Skeletal muscle cell (primary cell): Measurements from ENCODE around the gene MED25.

Experiments
- DNase-seq: peaks from one replicate; pipeline ENCODE4 v3.0.0-alpha.2; 2010; ENCODE audit warnings: low read depth
- H3K4me3 ChIP-seq: 2 replicates; pipeline ENCODE4 v1.5.1; 2011; ENCODE audit warnings: low read depth, mild to moderate bottlenecking, control low read depth, low read length, moderate library complexity

MED25 gene

DNA sequence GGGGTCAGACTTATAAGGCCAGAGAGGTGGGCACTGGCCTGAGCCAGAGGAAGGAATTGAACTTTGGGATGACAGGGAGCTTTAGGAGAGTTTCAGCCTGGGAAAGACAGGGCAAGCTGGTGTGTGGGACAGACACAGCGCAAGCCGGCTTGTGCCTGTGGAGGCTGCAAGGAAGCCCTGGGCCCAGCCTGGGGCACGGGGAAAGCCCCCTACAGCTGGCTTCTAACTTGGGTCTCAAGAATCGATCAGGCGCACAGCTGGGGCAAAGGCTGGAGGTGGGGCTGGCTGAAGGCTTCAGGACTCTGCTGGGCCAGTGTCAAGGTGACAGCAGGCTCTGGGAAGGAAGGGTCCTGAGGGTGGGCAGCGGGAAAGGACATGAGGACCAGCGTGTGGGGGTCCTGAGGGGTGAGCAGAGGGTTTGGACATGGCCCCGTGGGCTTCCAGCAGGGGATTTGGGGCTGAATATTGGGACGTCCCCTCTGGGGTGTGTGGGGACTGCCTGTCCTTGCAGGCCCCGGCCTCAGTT is 35.8 kb downstream of the MED25 start:
- no peak overlapping the region for H3K4me3 ChIP-seq
- DNase-seq, result no peak

DNA sequence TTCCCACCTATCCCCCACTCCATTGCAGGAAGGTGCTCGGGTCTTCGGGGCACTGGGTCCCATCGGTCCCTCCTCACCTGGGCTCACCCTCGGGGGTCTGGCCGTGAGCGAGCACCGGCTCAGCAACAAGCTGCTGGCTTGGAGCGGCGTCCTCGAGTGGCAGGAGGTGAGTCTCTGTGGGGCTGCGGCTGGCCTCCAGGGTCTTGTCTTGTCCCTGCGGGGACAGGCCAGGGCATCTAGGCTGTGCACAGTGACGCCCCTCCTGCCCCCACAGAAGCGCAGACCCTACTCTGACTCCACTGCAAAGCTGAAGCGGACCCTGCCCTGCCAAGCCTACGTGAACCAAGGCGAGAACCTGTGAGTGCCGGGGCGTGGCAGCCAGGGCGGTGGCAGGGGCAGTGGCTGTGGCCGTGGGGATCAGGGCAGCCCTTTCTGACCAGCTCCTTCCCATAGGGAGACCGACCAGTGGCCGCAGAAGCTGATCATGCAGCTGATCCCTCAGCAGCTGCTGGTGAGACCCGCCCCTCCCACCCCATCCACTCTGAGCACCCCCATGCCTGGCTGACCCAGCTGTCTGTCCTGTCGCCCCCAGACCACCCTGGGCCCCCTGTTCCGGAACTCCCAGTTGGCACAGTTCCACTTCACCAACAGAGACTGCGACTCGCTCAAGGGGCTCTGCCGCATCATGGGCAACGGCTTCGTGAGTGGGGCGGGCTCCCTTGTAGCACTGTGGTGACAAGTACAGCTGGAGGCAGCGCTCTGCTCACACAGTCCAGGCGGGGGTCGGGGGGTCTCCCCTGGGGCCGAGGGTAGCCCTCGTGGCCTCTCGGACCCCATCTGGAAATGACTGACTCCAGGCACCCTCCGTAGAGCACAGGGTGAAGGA is 36.5 kb downstream of the MED25 start:
- DNase-seq, result no peak
- H3K4me3 ChIP-seq, result no peak overlapping the region

DNA sequence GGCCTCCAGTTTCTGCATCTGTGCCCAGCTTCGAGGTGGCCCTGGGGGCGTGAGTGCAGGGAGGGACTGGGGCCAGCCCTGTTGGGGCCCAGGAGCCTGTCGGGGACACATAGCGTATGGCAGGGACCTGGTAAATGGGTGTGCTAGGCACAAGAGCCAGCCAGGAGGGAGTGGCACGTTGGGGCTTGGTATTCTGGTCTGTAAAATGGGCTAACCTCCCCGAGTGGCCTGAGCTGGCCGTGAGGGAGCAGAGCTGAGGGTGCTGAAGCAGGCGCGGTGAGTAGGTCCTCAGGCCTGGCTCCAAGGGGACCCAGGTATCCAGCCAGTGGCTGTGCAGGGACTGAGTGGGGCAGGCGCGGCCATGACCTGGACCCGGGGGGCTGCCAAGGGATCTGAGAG is 37.2 kb downstream of the MED25 start:
- H3K4me3 ChIP-seq, result no peak overlapping the region
- no peak for DNase-seq

DNA sequence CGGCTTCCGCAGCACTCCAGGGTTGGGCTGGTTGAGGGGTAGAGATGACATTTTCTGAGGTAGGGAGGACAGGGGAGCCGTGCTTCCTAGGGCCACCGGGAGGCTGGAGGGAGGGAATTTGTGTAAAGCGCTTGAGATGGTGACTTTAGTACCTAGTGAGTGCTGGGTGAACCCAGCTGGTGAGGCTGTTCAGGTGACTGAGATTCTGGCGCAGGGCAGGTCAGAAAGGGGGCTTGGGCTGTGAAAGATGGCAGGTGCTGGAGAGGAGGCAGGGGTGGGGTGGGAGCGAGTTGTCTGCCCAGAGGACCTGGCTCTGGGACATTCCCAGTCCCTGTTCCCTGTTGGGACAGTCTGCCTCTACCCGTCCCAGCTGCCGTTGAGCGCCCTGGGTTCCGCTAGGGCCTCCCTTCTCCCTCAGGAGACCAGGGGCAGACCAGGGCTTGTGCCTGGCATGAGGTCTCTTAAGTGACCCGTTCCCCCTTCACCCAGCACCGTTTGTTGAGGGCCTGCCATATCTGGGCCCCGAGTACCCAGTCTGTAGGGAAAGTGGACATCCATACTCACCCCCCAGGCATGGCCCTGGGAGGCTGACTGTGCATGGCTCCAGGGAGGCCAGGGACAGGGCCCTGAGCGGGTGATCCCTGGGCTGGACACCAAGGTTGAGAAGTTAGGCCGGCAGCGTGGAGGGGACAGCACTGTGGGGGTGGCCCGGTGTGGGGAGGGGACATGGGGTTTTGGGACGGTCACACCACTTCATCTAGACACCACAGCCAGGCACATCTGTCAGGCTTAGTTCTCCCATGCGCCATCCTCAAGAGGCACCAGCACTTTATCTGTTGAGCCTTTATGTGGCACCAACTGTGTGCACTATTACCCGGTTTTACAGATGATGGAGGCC is 37.8 kb downstream of the MED25 start:
- no peak overlapping the region for H3K4me3 ChIP-seq
- DNase-seq, result no peak

DNA sequence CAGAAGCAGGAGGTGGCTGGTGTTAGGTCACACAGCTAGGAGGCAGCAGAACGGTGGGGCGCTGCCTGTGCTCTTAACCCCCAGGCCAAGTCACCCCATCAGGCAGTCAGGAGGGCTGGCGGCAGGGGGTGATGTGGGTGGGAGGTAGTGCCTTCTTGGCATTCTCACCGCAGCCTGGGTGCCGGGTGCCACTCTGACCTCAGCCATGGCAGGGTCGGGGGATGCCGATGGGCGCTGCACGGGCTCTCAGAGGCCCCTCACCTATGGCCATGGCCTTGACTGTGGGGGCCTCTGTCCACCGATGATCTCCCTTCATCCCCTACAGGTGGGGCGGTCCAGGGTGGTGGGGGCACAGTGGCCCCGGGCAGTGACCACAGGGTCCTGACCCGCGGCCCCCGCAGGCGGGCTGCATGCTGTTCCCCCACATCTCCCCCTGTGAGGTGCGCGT is 38.5 kb downstream of the MED25 start:
- no peak overlapping the region for H3K4me3 ChIP-seq
- DNase-seq, result no peak

DNA sequence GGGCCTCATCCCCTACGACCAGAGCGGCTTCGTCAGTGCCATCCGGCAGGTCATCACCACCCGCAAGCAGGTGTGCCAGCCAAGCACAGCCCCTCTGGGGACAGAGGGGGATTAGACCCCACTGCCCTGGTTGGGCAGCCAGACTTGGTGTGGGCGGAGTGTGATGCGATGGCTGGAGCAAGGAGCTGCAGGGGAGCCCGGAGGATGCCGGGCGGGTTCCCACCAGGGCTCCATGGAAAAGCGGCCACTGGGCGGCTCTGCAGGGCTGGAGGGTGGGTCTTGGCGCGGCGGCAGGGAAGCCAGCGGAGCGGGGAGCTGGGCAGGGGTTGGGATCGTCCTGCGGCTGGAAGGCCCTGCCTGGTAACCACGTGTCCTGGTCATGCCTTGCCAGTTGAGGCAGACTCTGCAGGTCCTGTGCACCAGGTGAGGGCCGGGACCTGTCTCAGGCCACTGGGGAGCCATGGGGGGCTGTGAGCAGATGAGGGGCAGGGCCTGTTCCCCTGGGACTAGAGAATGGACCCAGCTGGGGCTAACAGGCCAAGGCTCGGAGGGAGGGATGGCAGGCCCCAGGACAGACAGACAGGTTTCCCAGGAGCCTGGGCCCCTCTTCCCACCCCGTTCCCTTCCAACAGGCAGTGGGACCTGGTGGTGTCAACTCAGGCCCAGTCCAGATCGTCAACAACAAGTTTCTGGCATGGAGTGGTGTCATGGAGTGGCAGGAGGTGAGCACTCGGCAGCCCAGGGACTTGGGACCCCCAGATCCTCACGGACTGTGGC is 39.2 kb downstream of the MED25 start:
- DNase-seq, result no peak

DNA sequence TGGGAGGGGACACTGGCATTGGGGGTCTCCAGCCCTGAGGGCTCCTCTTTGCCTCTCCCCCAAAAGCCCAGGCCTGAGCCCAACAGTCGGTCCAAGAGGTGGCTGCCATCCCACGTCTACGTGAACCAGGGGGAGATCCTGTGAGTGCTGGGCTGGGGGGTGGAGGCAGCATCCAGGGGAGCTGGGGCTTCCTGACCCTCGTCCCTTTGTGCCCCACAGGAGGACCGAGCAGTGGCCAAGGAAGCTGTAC is 39.7 kb downstream of the MED25 start:
- no peak overlapping the region for H3K4me3 ChIP-seq
- DNase-seq, result no peak

More for the DNA sequence above, 39.2 kb downstream of the MED25 start:
- H3K4me3 ChIP-seq, result no peak overlapping the region

DNA sequence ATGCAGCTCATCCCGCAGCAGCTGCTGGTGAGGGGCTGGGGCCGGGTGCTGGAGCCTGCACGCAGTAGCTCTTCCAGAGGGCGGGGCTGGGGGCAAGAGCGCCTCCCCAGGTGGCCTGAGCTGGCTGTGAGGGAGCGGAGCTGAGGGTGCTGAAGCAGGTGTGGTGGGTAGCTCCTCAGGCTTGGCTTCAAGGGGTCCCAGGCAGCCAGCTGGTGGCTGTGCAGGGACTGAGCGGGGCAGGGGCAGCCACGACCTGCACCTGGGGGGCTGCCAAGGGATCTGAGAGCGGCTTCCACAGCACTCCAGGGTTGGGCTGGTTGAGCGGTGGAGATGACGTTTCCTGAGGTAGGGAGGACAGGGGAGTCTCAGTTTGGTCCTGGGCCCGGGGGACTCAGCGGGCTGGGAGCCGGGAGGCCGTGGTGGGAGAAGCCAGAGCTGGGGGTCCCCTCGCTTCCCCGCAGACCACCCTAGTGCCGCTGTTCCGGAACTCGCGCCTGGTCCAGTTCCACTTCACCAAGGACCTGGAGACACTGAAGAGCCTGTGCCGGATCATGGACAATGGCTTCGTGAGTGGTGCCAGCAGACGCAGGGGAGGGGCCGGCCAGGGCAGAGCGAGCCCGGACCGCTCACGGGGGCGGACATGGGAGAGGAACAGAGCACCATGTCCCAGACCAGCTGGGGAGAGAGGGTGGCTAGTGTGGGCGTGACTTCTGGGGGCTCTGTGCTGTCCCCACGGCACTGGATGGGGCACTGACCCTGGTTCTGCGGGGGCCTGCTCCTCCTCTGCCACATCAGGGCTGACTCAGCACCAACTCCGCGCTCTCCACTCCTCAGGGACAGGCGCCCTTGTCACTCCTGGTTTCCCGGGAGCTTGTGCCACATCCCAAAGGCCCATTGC is 40.2 kb downstream of the MED25 start:
- DNase-seq, result no peak
- H3K4me3 ChIP-seq, result no peak overlapping the region

DNA sequence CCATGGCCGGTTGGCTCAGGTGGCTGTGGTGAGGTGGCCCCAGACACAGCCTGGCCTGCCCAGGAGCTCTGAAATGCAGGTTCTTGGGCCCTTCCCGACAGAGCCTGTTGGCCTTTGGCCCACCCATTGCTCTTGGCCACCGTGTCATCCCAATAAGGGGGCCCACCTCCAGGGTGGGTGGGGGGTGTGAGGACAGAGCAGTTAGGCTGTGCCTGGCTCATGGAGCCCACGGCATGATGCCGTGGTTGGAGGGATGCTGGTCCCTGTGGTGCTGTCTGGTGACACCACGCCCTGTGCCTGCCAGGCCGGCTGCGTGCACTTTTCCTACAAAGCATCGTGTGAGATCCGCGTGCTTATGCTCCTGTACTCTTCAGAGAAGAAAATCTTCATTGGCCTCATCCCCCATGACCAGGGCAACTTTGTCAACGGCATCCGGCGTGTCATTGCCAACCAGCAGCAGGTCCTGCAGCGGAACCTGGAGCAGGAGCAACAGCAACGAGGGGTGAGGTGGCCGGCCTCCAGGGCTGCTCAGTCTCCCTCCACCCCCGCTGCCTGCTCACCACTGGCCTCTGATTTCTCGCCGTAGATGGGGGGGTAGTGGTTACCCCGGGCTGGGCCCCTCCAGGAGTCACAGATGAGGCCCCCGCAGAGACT is 41.7 kb downstream of the MED25 start:
- no peak overlapping the region for H3K4me3 ChIP-seq
- no peak for DNase-seq

DNA sequence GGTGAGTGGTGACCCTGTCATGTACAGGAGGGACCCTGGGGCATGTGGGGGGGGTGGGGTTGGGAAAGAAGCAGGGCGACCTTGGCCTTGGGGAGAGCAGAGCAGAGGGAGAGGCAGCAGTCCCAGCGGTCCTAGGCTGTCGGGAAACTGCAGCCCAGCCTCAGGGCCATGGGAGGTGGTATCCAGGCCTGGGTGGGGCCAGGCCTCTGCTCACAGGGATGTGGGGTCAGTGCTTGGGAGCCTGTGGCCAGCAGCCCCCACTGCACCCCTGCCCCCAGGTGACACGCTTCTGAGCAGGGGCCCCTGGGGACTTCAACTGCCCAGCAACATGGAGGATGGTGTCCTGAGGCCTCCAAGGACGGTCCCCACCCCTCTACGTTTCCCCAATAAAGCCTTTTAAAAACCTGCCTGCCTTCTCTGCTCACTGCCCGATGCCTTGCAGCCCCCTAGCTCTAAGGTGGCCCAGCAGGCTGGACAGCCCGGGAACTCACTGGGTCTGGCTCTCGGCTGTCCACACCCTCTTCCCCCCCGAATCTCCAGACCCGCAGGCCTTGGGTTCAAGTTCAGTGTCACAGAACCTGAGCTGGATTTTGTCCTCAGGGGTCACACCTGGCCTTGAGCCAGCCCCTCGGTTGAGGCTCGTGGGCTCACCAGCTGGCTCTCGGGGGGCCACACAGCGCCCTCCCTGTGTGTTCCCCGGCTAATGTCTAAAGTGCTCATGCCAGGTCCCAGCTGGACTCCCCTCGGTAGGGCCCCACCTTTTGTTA is 42.4 kb downstream of the MED25 start:
- no peak overlapping the region for H3K4me3 ChIP-seq
- DNase-seq, result no peak

DNA sequence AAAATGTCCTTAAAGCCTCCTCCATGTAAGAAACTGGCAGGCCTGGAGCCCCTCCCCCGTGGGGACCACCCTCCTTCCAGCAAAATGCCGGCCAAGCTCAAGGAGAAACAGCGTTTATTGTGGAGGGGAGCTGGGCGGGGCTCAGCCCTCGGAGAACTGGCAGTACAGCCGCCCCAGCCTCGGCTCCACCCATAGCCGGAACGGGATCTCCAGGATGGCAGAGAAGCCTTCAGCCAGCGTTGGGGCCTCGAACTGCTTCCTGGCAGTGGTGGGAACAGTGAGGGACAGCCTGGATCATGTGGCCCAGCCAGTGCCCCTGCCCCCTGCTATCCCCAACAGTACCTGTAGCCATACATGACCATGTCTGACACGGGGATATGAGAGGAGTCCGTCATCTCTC is 43.0 kb downstream of the MED25 start:
- H3K4me3 ChIP-seq, result no peak overlapping the region
- DNase-seq, result no peak

DNA sequence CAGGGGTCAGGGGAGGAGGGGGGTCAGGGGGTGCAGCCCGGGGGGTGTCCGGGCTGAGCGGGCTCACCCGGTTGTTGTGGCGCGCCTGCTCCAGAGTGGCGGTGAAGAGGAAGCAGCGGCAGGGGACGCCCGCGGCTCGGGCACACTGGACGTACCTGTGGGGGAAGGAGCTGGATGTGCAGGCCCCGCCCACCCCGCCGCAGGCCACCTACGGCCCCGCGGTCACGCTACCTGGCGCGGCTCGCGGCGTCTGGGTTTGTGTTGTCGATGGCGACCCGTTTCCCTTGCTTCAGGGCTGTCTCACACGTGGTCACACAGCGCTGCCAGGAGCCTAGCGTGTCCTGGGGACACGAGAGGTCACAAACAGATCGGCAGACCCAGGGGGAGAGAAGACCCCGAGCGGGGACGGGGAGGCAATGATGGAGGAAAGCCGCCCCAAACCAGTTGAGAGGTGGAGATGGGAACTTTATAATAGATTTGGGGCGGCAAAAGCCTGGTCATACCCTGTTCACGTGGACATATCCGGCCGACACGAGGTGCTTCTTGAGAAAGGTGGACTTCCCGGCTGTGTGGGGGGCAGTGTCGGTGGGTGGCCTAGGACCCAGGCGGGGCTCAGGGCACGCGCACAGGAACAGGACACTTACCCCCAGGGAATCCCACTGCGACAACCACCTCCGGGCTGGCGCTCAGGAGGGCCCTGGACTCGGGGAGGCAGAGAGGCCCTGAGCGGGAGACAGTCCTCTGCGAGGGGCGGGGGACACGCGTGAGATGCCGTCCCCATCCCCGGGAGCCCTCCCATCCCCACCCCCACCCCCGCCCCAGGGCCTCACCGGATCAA is 43.7 kb downstream of the MED25 start:
- H3K4me3 ChIP-seq, result no peak overlapping the region
- no peak for DNase-seq

DNA sequence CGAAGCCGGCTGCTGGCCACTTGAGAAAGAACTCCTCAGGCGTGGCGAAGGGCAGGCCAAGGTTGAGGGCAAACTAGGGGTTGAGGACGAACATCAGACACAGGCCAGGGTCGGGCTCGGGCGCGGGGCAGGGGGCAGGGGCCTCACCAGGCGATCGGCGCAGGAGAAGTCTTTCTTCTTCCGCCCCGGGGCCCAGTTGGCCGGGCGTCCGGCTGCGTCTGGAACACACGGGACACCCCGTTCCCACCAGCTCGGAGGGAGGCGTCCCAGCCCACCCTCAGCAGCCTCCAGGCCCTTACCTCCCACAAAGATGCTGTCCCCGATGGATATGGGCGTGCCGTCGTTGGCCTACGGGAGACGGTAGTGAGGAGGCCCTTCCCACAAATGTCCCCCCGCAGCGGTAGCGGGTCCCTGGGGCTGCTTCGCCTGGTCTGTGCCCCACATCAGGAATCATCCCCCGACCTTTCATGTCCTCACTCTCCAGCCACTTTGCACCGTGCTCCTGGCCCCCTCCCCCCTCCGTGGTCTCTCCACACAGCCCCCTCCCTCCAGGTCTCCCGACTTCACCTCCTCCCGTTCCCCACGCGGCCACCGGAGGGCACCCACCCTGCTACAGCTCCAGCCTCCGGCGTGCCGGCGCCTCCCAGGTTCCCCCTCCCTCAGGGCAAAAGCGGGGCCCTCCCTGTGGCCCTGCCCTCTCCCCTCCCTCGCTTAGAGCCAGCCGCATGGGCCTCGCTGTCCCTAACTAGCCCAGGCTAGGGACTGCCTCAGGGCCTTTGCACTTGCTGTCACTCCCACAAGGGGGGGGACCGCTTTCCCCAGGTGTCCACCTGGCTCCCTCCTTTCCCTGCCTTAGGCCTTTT is 44.5 kb downstream of the MED25 start:
- no peak for DNase-seq
- no peak overlapping the region for H3K4me3 ChIP-seq

DNA sequence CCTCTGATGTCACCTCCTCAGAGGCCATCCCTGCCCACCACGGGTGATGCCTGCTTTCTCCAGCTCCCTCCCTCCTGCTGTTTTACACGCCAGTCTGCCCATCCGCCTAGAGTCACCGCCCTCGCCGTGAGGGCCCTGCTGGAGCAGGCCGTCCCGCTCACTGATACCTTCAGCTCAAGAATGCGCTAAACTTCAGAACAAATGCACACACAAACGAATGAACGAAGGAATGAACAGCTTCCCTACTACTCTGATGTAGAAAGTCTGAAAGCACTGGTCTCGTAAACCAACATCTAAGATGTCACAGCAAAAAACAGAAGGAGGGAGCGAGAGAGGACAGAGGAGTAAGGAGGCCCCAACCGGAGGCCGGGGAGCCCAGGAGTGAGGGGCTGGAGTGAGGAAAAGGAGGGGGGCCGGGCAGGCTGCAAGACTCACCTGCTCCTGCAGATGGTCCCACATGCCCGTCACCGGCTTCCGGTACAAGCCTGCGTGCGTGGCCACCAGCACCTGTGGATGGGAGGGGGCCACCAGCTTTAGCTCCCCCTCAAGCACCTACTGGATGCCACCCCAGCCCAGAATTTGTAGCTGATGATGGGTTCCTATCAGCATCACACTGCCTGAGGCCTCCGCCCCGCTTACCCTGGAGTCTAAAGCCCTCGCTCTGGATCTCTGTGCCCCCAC is 45.3 kb downstream of the MED25 start:
- DNase-seq, result no peak
- H3K4me3 ChIP-seq, result no peak overlapping the region

DNA sequence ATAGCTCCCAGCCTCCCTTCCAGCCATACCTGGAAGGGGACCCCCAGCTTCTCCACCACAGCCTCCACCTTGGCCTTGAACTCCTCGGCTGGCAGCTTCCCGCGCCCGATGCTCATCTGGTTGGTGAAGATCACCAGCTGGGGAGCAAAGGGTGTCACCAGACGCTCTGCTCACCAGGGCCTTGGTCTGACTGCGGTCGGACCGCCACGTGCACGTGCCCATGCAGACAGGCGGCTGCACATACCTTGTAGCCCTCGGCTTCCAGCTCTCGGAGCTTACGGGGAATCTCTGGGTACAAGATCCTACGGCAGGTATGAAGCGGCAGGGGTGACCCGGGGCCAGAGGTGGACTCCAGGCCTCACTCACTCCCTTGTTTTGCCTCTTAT is 45.8 kb downstream of the MED25 start:
- H3K4me3 ChIP-seq, result no peak overlapping the region
- DNase-seq, result no peak
